ENCODE measurements around the gene WWTR1.

Gene WWTR1

GRCh38 chr3:149589332-149589731, 68.5 kb downstream of the WWTR1 start:
- no peak for DNase-seq

GRCh38 chr3:149588909-149589308, 68.9 kb downstream of the WWTR1 start:
- DNase-seq = peak; percentile 78

- no peak for DNase-seq
Measured at GRCh38 chr3:149587383-149587782, 70.4 kb downstream of the WWTR1 start.

- no peak for DNase-seq
Measured at GRCh38 chr3:149586871-149587270, 71.0 kb downstream of the WWTR1 start.

DNA sequence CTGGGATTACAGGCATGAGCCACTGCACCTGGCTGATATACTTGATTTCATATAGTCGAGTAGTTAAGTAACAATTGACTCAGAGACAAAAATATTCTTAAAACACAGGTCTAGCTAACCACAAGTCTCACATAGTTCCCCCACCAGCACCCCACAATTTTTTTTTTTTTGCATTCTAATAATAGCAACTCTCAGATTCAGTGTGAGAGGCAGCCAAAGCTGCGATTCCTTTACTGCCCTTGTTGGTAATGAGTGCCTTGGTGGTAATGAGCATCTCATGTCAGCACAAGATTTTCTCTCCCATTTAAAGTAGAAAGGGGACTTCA, 72.5 kb downstream of the WWTR1 start:
- DNase-seq = no peak

DNA sequence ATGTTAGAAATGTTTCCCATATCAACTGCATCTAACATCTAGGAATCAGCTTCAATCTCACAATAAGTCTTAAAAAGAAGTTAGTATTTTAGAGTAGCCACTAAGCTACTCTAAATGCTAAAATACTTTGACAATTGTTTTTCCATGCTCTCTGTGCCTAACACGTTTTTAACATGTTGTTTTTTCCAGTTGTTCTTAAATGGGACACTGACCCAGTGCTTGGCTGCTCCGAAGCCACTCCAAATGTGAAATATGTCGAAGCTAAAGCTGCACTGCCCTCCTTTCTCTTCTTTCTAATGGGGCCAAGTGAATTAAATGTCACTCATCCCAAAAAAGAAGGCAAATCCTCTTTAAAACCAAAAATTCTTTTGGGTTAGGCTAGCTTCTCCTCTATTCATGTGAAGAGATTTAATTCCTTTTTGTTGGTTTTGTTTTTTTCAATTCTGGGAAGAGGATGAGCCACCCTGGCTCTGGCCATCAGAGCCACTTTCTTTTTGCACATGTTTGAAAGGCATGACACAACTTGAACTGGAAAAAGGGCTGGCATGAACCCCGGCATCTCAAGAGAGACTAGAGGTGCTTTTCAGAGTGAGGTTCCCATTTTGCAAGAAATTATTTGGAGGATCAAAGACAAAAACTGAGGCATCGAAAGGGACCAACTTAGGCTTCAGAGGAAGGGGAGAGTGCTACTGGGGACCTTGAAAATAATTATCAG, 73.7 kb downstream of the WWTR1 start:
- DNase-seq = no peak

- DNase-seq = no peak
Measured at GRCh38 chr3:149582395-149582794, 75.4 kb downstream of the WWTR1 start.

GRCh38 chr3:149581681-149582370, 76.0 kb downstream of the WWTR1 start:
- no peak for DNase-seq

GRCh38 chr3:149581248-149581647, 76.6 kb downstream of the WWTR1 start:
- DNase-seq = no peak

DNA sequence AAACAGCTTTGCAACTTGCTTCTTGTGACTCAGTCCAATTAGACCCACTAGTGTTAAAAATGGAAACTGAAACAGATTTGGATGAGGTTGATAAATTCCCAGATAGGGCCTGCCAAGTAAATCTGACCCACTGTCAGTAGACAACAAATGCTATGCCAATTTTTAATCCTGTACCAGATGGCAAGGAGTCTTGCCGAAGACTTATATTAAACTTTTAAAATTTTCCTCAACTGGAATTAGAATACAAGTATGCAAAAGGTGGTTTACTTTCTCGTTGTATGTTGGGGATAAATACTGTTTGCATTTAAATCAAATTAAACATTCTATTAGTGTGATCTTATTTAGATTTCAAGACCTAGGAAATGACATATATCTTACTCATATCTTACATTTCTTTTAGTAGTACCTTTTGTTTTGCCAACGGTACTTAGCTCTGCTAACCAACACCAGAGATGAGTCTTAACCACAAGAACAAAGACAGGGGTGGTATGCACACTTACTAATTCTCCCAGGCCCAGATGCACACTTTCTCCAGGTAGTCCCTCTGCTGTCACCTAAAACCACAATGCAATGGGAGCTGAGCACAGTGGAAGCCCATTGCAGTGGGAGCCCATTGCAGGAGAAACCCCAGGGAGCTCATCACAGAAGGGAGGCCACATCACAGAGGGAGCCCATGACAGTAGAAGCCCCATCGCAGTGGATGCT, 77.8 kb downstream of the WWTR1 start:
- DNase-seq = no peak

GRCh38 chr3:149579161-149579560, 78.7 kb downstream of the WWTR1 start:
- DNase-seq = no peak

DNA sequence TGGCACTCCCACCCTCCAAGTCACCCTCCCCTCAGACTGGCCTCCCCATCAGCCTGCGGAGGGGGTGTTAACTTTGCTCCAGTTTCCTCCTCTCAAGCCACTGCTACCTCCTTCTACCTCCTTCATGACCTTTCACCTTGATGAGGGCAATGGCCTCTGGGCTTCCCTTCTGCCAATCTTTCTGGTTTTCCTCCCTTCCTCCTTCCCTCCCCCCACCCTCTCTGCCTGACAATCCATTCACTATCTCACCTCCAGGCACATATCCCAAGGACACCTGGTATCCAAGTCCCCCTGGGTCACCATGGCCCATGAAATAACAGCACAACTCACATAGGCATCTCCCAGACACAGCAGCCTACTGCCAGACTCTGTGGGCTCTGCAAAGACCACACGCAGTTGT, 80.0 kb downstream of the WWTR1 start:
- DNase-seq = no peak

DNA sequence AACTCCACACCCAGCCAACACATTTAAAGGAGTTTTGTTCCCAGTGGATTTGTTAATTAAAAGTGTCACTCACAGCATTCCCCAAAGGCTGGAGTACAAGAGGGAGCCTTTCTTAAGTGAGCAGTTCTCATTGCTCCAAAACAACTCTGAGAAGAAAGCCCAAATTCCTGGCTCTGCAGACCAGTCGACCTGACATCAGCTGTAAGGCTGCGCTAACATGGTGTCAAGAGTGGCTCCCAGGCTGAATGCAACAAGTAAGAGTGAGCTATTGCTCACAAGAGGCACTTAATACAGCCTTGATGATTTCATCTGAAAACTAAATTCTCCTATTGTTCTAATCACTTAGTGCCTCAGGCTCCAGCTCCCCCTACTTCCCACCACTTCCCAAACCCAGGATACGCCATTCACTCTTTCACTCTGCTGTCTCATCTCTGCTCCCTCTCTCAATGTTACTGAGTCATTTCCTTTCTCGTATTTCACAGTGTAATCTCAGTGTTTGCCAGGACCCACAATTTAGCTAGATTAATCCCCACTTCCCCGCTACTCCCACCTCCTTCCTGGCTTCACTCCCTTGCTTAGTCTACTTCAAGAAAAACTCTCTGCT, 81.8 kb downstream of the WWTR1 start:
- DNase-seq = no peak

- peak; percentile 53 for DNase-seq
Measured at GRCh38 chr3:149575213-149575960, 82.4 kb downstream of the WWTR1 start.

GRCh38 chr3:149572796-149573414, 84.9 kb downstream of the WWTR1 start:
- no peak for DNase-seq

DNA sequence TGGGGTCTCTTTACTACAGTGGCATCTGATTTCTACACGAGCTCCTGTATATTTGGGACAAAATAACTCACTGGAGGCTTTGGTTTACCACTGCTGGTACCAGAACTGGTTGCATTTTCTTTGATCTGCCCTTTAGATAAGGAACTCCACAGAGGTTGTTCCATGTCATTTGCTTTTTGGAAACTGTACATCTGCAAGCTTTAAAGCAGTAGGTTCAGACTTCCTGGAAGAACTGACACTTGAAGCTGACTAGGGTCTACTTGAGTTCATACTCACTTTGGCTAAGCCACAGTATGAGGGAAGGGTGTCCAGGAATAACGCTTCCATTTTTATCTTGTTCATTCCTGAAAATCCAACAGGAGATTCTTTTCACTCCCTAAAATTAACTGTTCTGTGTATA, 86.4 kb downstream of the WWTR1 start:
- no peak for DNase-seq

GRCh38 chr3:149570016-149570415, 87.8 kb downstream of the WWTR1 start:
- DNase-seq = no peak

- DNase-seq = no peak
Measured at GRCh38 chr3:149567381-149567780, 90.4 kb downstream of the WWTR1 start.

DNA sequence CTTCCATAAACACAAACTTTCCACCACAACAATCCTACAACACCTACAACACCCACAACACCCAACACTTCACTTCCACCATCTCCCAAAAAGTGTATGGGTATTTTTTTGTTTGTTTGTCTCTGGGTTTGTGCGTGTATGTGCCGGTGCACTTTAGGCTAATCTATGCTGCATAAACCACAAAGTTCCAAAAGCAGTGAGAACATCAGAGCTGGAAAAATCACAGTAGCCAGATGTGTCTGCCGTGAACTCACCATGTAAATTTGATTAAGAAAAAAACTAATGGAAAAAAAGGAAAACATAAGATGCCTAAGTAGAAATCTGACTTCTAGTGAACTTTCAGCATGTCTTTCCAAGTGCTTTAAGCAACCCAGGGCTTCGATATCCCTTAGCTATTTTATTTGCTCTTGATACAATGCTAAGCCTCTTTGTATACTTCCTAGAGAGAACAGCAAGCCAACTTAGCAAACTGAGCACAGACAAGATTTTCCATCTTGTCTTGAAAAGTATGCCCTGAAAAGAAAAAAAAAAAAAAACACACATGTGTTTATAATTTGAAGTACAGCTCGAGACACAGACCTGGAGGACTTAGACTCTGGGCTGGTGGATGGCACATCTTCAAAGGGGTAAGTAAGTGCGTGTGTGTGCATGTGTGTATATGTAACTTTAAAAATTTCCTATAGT, 91.4 kb downstream of the WWTR1 start:
- no peak for DNase-seq

DNA sequence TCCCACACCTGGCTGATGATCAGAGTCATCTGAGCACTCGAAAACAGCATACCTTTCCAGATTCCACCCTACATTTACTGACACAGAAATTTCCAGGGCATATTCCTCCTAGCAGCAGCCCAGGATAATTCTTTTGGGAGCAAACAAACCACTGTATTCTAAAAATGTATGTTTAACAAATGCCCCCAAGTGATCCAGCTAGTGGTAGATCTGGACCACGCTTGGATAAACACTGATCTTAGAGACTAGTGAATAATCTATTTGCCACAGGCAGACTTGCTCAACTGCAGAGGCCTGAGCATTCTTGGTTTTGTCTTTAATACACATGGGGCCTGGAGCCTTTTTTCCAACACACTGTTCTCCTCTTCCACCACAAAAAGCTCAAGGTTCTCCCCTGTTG, 93.7 kb downstream of the WWTR1 start:
- no peak for DNase-seq

DNA sequence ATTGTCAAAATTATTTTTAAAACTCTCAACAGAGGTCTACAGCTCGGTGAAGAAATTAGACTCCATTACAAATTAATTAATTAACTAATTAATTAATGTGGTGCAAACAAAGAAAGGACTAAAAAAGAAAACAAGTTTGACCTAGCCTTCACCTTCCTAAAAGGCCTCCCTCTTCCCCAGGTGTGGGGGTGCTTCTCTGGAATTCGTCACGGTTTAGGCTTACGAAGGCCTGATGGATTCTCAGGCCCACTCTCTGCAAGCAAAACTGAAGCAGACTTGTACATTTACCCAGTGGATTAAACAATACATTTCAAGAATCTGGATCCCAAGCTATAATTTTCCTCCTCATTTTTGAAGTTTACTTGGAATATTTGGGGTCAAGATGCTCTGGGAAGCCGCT, 94.7 kb downstream of the WWTR1 start:
- no peak for DNase-seq

DNA sequence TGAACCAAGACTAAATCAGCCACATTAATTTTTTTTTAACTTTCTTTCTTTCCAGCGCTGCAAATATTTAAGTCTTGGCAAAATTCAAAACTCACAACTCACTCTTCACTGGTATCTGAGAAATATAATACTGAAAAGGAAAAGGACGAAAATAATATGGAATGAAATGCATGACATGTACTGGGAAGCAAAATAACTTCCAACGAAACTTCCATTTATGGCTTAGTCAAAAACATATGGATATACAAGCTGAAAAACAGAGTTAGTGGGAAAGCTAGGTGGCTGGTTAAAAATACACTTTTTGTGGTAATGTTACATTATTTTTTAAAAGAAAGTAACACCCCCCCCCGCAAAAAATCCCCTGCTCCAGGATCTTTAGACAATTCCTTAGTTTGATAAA, 97.2 kb downstream of the WWTR1 start:
- no peak for DNase-seq

Data from NCI-H524 treated with DMSO at 0.1 percent for 48 hours (cell line).